ENCODE results near the gene PRKCB. TPM values are rescaled to one million over a fixed set of nuclear protein-coding genes. Genes with fewer than 3 reads are reported as not detected.

Gene PRKCB
- total RNA-seq, 1 donor from 2014 or later = 0.76 TPM

- ATAC-seq = no peak
Observed at GRCh38 chr16:23968176-23968575, 132.4 kb downstream of the PRKCB start.

DNA sequence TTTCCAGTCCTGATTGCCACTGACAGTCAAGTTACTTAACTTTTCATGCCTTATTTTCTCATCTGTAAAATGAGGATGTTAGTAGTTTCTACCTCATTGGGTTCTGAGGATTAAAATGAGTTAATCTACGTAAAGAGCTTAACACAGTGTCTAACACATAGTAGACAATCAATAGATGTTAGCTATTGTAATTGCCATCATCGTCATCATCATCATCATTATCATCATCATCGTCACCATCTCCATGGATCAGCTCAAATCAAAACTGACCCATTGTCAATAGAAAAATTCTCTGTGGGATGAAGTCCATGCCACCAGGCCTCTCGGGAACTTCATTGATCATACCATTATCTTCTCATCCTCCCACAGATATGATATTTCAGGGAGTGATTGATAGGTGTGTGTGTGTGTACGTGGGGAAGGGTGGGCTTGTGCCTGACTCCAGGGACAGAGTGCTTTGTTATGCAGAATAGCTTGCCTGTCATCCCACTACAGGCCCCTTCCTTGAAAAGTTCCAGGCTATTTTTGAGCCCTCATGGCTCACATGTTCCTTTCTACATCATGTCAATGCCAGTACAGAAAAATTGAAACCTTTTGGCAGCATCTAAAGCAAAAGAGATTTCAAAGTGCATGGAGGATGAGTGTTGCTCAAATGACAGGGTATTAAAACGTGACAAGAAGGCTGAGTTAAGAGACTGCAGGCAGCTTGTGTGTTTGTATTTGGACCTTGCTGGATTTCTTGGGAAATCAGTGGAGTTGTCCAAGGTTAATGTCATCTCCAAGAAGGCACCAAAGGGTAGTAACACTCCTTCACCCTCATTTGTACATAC is 133.9 kb downstream of the PRKCB start:
- ATAC-seq = no peak

- ATAC-seq = no peak
Observed at GRCh38 chr16:23974223-23974622, 138.4 kb downstream of the PRKCB start.

- ATAC-seq = no peak
Observed at GRCh38 chr16:23975293-23975692, 139.5 kb downstream of the PRKCB start.

- no peak for ATAC-seq
Observed at GRCh38 chr16:23976091-23976490, 140.3 kb downstream of the PRKCB start.

GRCh38 chr16:23976524-23976923 is 140.7 kb downstream of the PRKCB start:
- ATAC-seq = no peak

DNA sequence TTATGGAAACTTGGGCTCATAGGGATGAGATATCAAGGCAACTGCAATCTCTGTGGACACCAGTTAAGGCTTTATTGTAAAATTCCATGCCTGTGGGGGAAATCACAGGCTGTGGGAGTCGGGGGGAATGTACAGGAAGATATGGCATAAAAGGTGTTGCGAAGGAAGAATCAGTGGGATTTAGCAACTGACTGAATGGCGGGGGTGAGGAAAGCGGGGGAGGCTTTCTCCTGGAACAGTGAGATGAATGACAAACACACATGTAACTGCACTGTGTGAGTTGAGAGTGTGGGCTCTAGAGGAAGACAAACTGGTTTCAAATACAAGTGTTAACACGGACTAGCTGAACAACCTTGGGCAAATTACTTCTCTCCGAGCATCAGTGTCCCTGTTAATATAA is 143.7 kb downstream of the PRKCB start:
- ATAC-seq = no peak

- ATAC-seq = no peak
Observed at GRCh38 chr16:23979982-23980381, 144.2 kb downstream of the PRKCB start.

DNA sequence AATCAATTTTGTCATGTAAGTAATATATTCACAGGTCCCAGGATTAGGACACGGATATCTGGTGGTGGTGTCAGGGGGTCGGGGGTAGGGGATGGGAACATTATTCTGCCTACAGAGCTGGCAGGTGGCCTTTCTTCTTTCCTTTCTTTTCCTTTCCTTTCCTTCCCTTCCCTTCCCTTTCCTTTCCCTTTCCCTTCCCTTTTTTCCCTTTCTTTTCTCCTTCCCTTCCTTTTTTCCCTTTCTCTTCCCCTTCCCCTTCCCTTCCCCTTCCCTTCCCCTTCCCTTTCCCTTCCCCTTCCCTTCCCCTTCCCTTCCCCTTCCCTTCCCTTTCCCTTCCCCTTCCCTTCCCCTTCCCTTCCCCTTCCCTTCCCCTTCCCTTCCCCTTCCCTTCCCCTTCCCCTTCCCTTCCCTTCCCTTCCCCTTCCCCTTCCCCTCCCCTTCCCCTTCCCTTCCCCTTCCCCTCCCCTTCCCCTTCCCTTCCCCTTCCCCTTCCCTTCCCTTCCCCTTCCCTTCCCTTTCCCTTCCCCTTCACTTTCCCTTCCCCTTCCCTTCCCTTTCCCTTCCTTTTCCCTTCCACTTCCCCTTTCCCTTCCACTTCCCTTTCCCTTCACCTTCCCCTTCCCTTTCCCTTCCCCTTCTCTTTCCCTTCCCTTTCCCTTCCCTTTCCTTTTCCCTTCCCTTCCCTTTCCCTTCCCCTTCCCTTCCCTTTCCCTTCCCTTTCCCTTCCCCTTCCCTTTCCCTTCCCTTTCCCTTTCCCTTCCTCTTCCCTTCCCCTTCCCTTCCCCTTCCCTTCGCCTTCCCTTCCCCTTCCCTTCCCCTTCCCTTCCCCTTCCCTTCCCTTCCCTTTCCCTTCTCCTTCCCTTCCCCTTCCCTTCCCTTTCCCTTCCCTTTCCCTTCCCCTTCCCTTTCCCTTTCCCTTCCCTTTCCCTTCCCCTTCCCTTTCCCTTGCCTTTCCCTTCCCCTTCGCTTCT is 145.9 kb downstream of the PRKCB start:
- ATAC-seq = no peak

DNA sequence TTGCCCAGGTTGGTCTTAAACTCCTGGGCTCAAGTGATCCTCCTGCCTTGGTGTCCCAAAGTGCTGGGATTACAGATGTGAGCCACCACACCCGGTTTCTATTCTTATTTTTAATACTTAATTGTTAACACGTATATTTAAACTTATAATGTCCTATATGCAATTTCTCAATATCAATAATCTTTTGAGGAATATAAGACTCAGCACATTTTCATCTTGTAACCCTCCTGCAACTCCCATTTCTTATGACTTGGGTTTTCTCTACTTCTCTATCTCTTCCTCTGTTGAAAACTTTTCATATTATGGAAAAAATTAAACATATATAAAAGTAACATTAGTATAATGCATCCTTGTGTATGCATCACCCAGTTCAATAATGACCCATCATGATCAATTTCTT is 150.7 kb downstream of the PRKCB start:
- ATAC-seq = no peak

DNA sequence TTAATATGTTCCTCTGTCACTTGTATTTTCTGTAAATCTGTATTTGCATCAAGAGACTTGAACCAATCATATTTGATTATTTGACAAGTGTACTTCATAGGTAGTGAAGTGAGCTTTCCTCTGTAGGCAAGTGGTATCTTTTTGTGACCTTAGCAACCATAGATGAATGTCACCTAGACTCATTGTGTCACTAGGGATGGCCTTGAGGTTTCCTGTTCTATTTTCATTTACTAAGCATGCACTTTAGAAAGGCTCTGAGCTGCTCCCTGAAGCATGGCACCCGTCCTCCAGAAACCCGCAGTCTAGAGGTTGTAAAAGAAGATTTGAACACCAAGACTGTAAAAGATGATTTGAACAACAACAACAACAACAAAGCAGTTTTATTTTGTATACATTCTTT is 151.7 kb downstream of the PRKCB start:
- ATAC-seq = no peak

DNA sequence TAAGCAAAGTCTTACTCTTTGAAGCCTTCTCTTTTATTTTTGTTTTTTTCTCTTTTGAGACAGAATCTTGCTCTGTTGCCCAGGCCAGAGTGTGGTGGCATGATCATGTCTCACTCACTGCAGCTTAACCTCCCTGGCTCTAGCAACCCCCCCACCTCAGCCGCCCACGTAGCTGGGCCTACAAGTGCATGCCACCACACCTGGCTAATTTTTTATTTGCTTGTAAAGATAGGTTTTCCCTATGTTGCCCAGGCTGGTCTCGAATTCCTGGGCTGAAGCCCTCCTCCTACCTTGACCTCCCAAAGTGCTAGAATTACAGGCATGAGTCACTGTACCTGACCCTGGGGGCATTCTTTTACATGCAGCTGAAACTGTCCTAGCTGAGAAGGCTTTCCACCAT is 154.7 kb downstream of the PRKCB start:
- ATAC-seq = no peak

DNA sequence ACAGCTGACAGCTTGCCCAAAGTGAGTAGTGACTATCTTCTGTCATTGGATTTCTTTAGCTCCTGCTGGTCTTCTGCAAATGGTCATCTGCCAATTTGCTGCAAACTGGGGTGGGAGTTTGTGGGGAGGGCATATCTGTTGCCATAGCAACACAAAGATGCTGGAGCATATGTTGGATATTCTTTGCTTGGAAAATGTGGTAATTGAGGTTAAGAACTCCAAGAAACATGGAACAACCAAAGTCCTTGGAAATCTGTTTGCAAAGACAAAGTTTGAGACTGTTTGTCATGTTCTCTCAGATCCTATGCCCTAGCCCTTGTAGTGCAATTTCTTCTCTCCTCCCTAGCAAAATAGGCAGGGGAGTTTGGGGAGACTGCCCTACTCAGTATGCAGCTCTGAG is 155.3 kb downstream of the PRKCB start:
- no peak for ATAC-seq

GRCh38 chr16:23994615-23995014 is 158.8 kb downstream of the PRKCB start:
- no peak for ATAC-seq

GRCh38 chr16:23996258-23996955 is 160.6 kb downstream of the PRKCB start:
- no peak for ATAC-seq

DNA sequence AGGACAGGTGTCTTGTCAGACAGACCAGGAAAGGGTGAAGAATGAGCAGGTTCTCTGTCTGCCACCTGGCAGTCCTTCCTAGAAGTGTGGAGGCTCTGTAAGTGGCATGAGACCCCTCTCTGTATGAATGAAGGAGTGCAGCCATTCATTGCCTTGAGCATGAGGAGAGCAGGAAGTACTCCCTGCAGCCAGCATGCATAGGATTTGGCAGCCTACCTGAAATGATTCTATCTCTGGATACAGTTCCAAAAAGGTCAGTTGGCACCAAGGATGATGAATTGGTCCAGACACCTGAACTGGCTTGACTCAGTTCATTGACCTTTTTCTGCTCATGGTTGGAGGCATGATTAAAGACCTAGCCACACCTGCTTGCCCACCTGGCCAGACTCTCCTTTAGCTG is 163.0 kb downstream of the PRKCB start:
- ATAC-seq = no peak

DNA sequence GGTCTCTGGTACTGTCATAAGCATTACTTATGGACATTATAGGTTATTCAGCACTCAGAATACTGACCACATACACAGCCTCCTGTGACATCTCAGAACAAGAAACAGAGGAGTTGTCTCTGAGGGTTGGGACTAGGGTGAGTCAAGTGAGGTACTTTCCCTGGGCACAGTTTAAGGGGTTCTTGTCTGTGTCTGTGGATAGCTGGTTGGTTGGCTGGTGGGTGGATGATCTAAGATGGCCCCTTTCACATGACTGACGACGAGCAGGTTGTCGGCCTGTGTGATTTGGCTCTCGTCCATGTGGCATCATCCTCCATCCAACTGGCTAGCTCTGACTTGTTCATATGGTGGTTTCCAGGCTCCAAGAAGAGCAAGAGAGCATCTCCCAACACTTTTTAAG is 163.9 kb downstream of the PRKCB start:
- ATAC-seq = no peak

- ATAC-seq = no peak
Observed at GRCh38 chr16:24001710-24002109, 165.9 kb downstream of the PRKCB start.

- ATAC-seq = no peak
Observed at GRCh38 chr16:24002619-24003018, 166.8 kb downstream of the PRKCB start.

DNA sequence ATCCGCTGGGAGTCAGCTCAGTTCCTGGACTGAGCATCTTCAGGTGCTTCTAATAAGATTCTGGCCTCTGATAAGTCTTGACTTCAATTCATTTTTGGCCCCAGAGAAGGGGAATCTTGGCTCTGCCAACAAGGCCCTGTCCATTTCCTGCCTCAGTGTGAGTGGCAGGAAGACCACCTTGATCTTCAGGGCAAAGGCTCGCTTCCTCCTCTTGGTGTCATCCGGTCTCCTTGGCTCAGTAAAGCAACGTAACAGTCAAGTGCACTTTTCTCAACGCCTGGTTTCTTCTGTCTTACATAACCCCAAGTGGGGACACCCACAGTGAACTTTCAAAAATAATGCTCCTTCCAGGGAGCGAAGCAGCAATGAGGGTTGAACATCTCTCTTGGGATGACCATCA is 169.8 kb downstream of the PRKCB start:
- no peak for ATAC-seq

- no peak for ATAC-seq
Observed at GRCh38 chr16:24007391-24007790, 171.6 kb downstream of the PRKCB start.

DNA sequence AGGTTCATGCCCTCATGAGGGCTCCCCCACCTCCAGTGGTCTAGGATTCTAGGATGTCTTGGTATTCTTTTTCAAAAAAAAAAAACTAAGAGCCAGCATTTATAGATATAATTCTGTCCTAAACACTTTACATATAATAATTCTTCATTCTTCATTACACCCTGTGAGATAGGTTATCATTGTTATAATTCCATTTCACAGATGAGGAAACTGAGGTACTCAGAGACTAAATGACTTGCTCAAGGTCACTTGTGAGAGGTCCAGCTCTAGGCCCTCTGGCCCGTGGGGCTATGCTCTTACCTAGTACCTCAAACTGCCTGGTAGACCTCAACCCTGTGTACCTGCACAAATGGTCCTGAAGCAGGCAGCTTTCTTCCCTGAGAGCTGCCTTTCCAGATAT is 172.2 kb downstream of the PRKCB start:
- no peak for ATAC-seq

GRCh38 chr16:24009098-24009497 is 173.3 kb downstream of the PRKCB start:
- ATAC-seq = no peak
